ENCODE measurements around the gene KANSL2. TPM values are rescaled to one million over a fixed set of nuclear protein-coding genes. Genes with fewer than 3 reads are reported as not detected.

KANSL2 gene
- total RNA-seq, 1 donor = 48.1 TPM

GRCh38 chr12:48640428-48640827 lies 41.6 kb downstream of the KANSL2 start:
- no peaks in the 10 kb centered on the region for H3K27me3 ChIP-seq (ENCODE audit: insufficient read depth, low read length)
- H3K4me1 ChIP-seq (ENCODE audit: insufficient read depth, low read length) = no peaks in the 10 kb centered on the region
- no peaks in the 10 kb centered on the region for H3K79me2 ChIP-seq (ENCODE audit: insufficient read depth, low read length)
- no peaks in the 10 kb centered on the region for H3K9me3 ChIP-seq (ENCODE audit: low read depth, low read length)
- no peak overlapping the region for H3K4me3 ChIP-seq (ENCODE audit: insufficient read depth, low read length)
- no peak overlapping the region for H2AFZ ChIP-seq (ENCODE audit: low read length)
- H3K4me2 ChIP-seq (ENCODE audit: insufficient read depth, low read length) = no peak overlapping the region
- H3K36me3 ChIP-seq (ENCODE audit: insufficient read depth, low read length) = peaks cover 15% of the 10 kb centered on the region
- H4K20me1 ChIP-seq (ENCODE audit: insufficient read depth, low read length) = no peaks in the 10 kb centered on the region
- no peak overlapping the region for H3K27ac ChIP-seq (ENCODE audit: low read depth, low read length)
- DNase-seq (ENCODE audit: insufficient read length, low spot score, missing footprints) = no peak
- TF ChIP-seq CTCF (IDR thresholded peaks at IDR 0.05; ENCODE audit: extremely low read depth, low read depth, low read length) = no peak

GRCh38 chr12:48631071-48631470 lies 51.0 kb downstream of the KANSL2 start:
- H3K36me3 ChIP-seq (ENCODE audit: insufficient read depth, low read length) = no peaks in the 10 kb centered on the region
- no peak overlapping the region for H3K4me2 ChIP-seq (ENCODE audit: insufficient read depth, low read length)
- H3K27me3 ChIP-seq (ENCODE audit: insufficient read depth, low read length) = peaks cover 20% of the 10 kb centered on the region
- no peak overlapping the region for H3K27ac ChIP-seq (ENCODE audit: low read depth, low read length)
- no peak for DNase-seq (ENCODE audit: insufficient read length, low spot score, missing footprints)
- no peak overlapping the region for H3K4me3 ChIP-seq (ENCODE audit: insufficient read depth, low read length)
- H3K4me1 ChIP-seq (ENCODE audit: insufficient read depth, low read length) = no peaks in the 10 kb centered on the region
- no peaks in the 10 kb centered on the region for H3K79me2 ChIP-seq (ENCODE audit: insufficient read depth, low read length)
- no peak for TF ChIP-seq CTCF (IDR thresholded peaks at IDR 0.05; ENCODE audit: extremely low read depth, low read depth, low read length)
- H4K20me1 ChIP-seq (ENCODE audit: insufficient read depth, low read length) = no peaks in the 10 kb centered on the region
- H2AFZ ChIP-seq (ENCODE audit: low read length) = no peak overlapping the region
- no peaks in the 10 kb centered on the region for H3K9me3 ChIP-seq (ENCODE audit: low read depth, low read length)

GRCh38 chr12:48630346-48630745 lies 51.7 kb downstream of the KANSL2 start:
- H3K79me2 ChIP-seq (ENCODE audit: insufficient read depth, low read length) = no peaks in the 10 kb centered on the region
- peaks cover 20% of the 10 kb centered on the region for H3K27me3 ChIP-seq (ENCODE audit: insufficient read depth, low read length)
- no peak overlapping the region for H3K4me2 ChIP-seq (ENCODE audit: insufficient read depth, low read length)
- TF ChIP-seq CTCF (IDR thresholded peaks at IDR 0.05; ENCODE audit: extremely low read depth, low read depth, low read length) = no peak
- no peak overlapping the region for H3K27ac ChIP-seq (ENCODE audit: low read depth, low read length)
- no peak overlapping the region for H3K4me3 ChIP-seq (ENCODE audit: insufficient read depth, low read length)
- H4K20me1 ChIP-seq (ENCODE audit: insufficient read depth, low read length) = no peaks in the 10 kb centered on the region
- no peaks in the 10 kb centered on the region for H3K4me1 ChIP-seq (ENCODE audit: insufficient read depth, low read length)
- no peaks in the 10 kb centered on the region for H3K36me3 ChIP-seq (ENCODE audit: insufficient read depth, low read length)
- DNase-seq (ENCODE audit: insufficient read length, low spot score, missing footprints) = no peak
- no peak overlapping the region for H2AFZ ChIP-seq (ENCODE audit: low read length)
- H3K9me3 ChIP-seq (ENCODE audit: low read depth, low read length) = no peaks in the 10 kb centered on the region

- Histone ChIP-seq H3K36me3 (ENCODE audit: insufficient read depth, low read length) (no peaks in the 10 kb centered on the region), H3K79me2 (ENCODE audit: insufficient read depth, low read length) (no peaks in the 10 kb centered on the region), H3K4me2 (ENCODE audit: insufficient read depth, low read length) (no peak overlapping the region), H4K20me1 (ENCODE audit: insufficient read depth, low read length) (no peaks in the 10 kb centered on the region), H3K27ac (ENCODE audit: low read depth, low read length) (no peak overlapping the region), H3K9me3 (ENCODE audit: low read depth, low read length) (no peaks in the 10 kb centered on the region), H3K4me1 (ENCODE audit: insufficient read depth, low read length) (no peaks in the 10 kb centered on the region), H3K4me3 (ENCODE audit: insufficient read depth, low read length) (no peak overlapping the region), H2AFZ (ENCODE audit: low read length) (no peak overlapping the region), H3K27me3 (ENCODE audit: insufficient read depth, low read length) (peaks cover 20% of the 10 kb centered on the region)
- no peak for DNase-seq (ENCODE audit: insufficient read length, low spot score, missing footprints)
- TF ChIP-seq CTCF (IDR thresholded peaks at IDR 0.05; ENCODE audit: extremely low read depth, low read depth, low read length) = no peak
Observed at GRCh38 chr12:48629541-48629940, 52.5 kb downstream of the KANSL2 start.

Data from osteoblast (primary cell).